HEK293 (cell line): ENCODE results near the gene NGF.

Experiments used
- CTCF ChIA-PET: fragments of 350-600 bp; formaldehyde crosslinking; extraction: SDS; loops from one replicate; lab custom pipeline; 2021; ENCODE audit warnings: antibody characterized with exemption; lab: Yijun Ruan, JAX
- POLR2A ChIA-PET: fragments of 300-600 bp; formaldehyde crosslinking; extraction: SDS; loops from one replicate; lab custom pipeline; 2020; ENCODE audit warnings: antibody characterized with exemption, inconsistent platforms; lab: Yijun Ruan, JAX
- H3K27ac ChIP-seq: fragments of 200-500 bp; sonication (Bioruptor generic); 2 replicates; pipeline ENCODE4 v1.5.1; 2014; ENCODE audit warnings: low read depth, low read length, control low read depth, inconsistent platforms; ENCODE audit errors: extremely low read depth
- H3K36me3 ChIP-seq, 2 experiments: fragments of 200-500 bp in 1 of 2; sonication (Bioruptor generic) in 1 of 2; 1 replicate in 1 of 2; 2 replicates in 1 of 2; pipeline ENCODE4 v1.5.1; 2014 to 2017; ENCODE audit warnings: inconsistent platforms in 2 of 2, low read length in 2 of 2; ENCODE audit not compliant: control insufficient read depth in 2 of 2, insufficient read depth in 1 of 2
- H3K4me1 ChIP-seq: fragments of 200-500 bp; sonication (Bioruptor generic); 2 replicates; pipeline ENCODE4 v1.5.1; 2014; ENCODE audit warnings: mild to moderate bottlenecking, low read length, inconsistent platforms; ENCODE audit not compliant: control insufficient read depth, insufficient read depth
- H3K4me3 ChIP-seq: 2 replicates; pipeline ENCODE4 v1.5.1; 2011; ENCODE audit warnings: low read depth, mild to moderate bottlenecking, control low read depth, low read length, moderate library complexity
- H3K9me3 ChIP-seq: fragments of 200-500 bp; sonication (Bioruptor generic); 2 replicates; pipeline ENCODE4 v1.5.1; 2014; ENCODE audit warnings: low read depth, low read length, inconsistent platforms; ENCODE audit not compliant: control insufficient read depth, insufficient read depth
- HOXA7 ChIP-seq: sonication (generic); formaldehyde crosslinking; IDR thresholded peaks from 2 replicates; pipeline ENCODE4 v1.8.1; 2022; ENCODE audit warnings: missing genetic modification reagents, borderline replicate concordance
- ZBTB20 ChIP-seq: fragments of 450-650 bp; formaldehyde crosslinking; IDR thresholded peaks from 2 replicates; pipeline ENCODE4 v1.5.1; 2016; ENCODE audit warnings: missing biosample characterization, missing genetic modification characterization
- ZBTB48 ChIP-seq: fragments of 450-650 bp; formaldehyde crosslinking; IDR thresholded peaks from 2 replicates; pipeline ENCODE4 v1.5.1; 2016; ENCODE audit warnings: missing biosample characterization, missing genetic modification characterization
- ZFP41 ChIP-seq: fragments of 450-650 bp; formaldehyde crosslinking; IDR thresholded peaks from 2 replicates; pipeline ENCODE4 v1.5.1; 2016; ENCODE audit warnings: missing biosample characterization, missing genetic modification characterization, borderline replicate concordance
- ZNF133 ChIP-seq: fragments of 450-650 bp; formaldehyde crosslinking; IDR thresholded peaks from 2 replicates; pipeline ENCODE4 v1.5.1; 2016; ENCODE audit warnings: missing biosample characterization, missing genetic modification characterization
- ZNF138 ChIP-seq: fragments of 450-650 bp; formaldehyde crosslinking; IDR thresholded peaks from 2 replicates; pipeline ENCODE4 v1.5.1; 2016; ENCODE audit warnings: missing biosample characterization, missing genetic modification characterization, borderline replicate concordance
- ZNF140 ChIP-seq: fragments of 450-650 bp; formaldehyde crosslinking; IDR thresholded peaks from 2 replicates; pipeline ENCODE4 v1.5.1; 2016; ENCODE audit warnings: missing biosample characterization, missing genetic modification characterization
- ZNF16 ChIP-seq: fragments of 450-650 bp; formaldehyde crosslinking; IDR thresholded peaks from 2 replicates; pipeline ENCODE4 v1.5.1; 2016; ENCODE audit warnings: low read depth, missing biosample characterization, missing genetic modification characterization
- ZNF311 ChIP-seq: fragments of 450-650 bp; formaldehyde crosslinking; IDR thresholded peaks from 2 replicates; pipeline ENCODE4 v1.5.1; 2017; ENCODE audit warnings: missing biosample characterization, missing genetic modification characterization, borderline replicate concordance
- ZNF324 ChIP-seq: fragments of 450-650 bp; formaldehyde crosslinking; IDR thresholded peaks from 2 replicates; pipeline ENCODE4 v1.5.1; 2016; ENCODE audit warnings: missing biosample characterization, missing genetic modification characterization
- ZNF37A ChIP-seq: fragments of 450-650 bp; IDR thresholded peaks from 2 replicates; pipeline ENCODE4 v1.5.1; 2018; ENCODE audit warnings: missing biosample characterization, missing genetic modification characterization
- ZNF404 ChIP-seq: fragments of 450-650 bp; formaldehyde crosslinking; IDR thresholded peaks from 2 replicates; pipeline ENCODE4 v1.5.1; 2017; ENCODE audit warnings: missing biosample characterization, missing genetic modification characterization
- ZNF426 ChIP-seq: fragments of 450-650 bp; formaldehyde crosslinking; IDR thresholded peaks from 2 replicates; pipeline ENCODE4 v1.5.1; 2017; ENCODE audit warnings: missing biosample characterization, missing genetic modification characterization, mild to moderate bottlenecking, inconsistent platforms, moderate library complexity
- ZNF510 ChIP-seq: fragments of 450-650 bp; formaldehyde crosslinking; IDR thresholded peaks from 2 replicates; pipeline ENCODE4 v1.5.1; 2018; ENCODE audit warnings: mild to moderate bottlenecking, missing genetic modification characterization, missing biosample characterization; ENCODE audit not compliant: insufficient replicate concordance
- ZNF529 ChIP-seq: fragments of 450-650 bp; formaldehyde crosslinking; IDR thresholded peaks from 2 replicates; pipeline ENCODE4 v1.5.1; 2017; ENCODE audit warnings: missing genetic modification characterization, missing biosample characterization; ENCODE audit not compliant: insufficient replicate concordance
- ZNF585B ChIP-seq: fragments of 450-650 bp; formaldehyde crosslinking; IDR thresholded peaks from 2 replicates; pipeline ENCODE4 v1.5.1; 2016; ENCODE audit warnings: missing biosample characterization, missing genetic modification characterization
- ZNF658 ChIP-seq: fragments of 450-650 bp; formaldehyde crosslinking; IDR thresholded peaks from 2 replicates; pipeline ENCODE4; 2016; ENCODE audit warnings: missing biosample characterization, missing genetic modification characterization
- ZSCAN30 ChIP-seq: fragments of 450-650 bp; IDR thresholded peaks from 2 replicates; pipeline ENCODE4 v1.5.1; 2018; ENCODE audit warnings: missing biosample characterization, mild to moderate bottlenecking, missing genetic modification characterization, moderate library complexity
- TF ChIP-seq, protein P1 (sequence below): fragments of 450-650 bp; formaldehyde crosslinking; IDR thresholded peaks from 2 replicates; pipeline ENCODE4 v1.5.1; 2016; ENCODE audit warnings: missing biosample characterization, missing genetic modification characterization, low read depth
- TF ChIP-seq, protein P2 (sequence below): fragments of 450-650 bp; formaldehyde crosslinking; IDR thresholded peaks from 2 replicates; pipeline ENCODE4 v1.5.1; 2016; ENCODE audit warnings: missing biosample characterization, missing genetic modification characterization, borderline replicate concordance

NGF gene

DNA sequence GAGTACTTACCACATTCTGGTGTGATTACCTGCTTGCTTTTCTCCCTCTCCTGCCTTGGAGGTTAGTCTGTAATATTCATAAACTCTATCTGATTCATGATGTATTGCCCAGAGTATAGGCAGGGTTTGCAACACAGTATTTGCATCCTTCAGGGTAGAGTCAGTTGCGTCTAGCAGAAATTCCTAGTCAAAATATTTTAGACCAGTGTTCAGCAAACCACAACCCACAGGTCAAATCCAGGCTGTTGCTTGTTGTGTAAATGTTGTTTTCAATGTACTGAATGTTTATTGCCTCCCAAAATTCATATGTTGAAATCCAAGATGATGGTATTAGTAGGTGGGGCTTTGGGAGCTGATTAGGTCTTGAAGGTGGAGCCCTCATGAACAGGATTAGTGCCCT is 82.9 kb downstream of the NGF start:
- no peak for TF ChIP-seq ZNF37A (tag by site-specific recombination)
- no peak for TF ChIP-seq ZSCAN30
- TF ChIP-seq, protein P1, sequence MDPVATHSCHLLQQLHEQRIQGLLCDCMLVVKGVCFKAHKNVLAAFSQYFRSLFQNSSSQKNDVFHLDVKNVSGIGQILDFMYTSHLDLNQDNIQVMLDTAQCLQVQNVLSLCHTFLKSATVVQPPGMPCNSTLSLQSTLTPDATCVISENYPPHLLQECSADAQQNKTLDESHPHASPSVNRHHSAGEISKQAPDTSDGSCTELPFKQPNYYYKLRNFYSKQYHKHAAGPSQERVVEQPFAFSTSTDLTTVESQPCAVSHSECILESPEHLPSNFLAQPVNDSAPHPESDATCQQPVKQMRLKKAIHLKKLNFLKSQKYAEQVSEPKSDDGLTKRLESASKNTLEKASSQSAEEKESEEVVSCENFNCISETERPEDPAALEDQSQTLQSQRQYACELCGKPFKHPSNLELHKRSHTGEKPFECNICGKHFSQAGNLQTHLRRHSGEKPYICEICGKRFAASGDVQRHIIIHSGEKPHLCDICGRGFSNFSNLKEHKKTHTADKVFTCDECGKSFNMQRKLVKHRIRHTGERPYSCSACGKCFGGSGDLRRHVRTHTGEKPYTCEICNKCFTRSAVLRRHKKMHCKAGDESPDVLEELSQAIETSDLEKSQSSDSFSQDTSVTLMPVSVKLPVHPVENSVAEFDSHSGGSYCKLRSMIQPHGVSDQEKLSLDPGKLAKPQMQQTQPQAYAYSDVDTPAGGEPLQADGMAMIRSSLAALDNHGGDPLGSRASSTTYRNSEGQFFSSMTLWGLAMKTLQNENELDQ: no peak
- TF ChIP-seq ZFP41 (tag by site-specific recombination): no peak
- TF ChIP-seq HOXA7: no peak
- no peak for TF ChIP-seq ZNF585B (tag by site-specific recombination)
- TF ChIP-seq ZNF311 (tag by site-specific recombination): no peak
- no peak for TF ChIP-seq ZNF324 (tag by site-specific recombination)
- no peak for TF ChIP-seq ZNF658
- ChIA-PET CTCF (interaction anchor here (0.6 kb wide), 1 partner anchor 343 kb away, joined by 3 read pairs; no protein-coding TSS in a partner anchor), POLR2A (no interaction called here)
- Histone ChIP-seq H3K4me1 (no peaks in the 10 kb centered on the region), H3K4me3 (no peak overlapping the region), H3K36me3 (no peaks in the 10 kb centered on the region), H3K9me3 (no peaks in the 10 kb centered on the region; the same call in 1 of the 2 replicates), H3K27ac (no peak overlapping the region)

DNA sequence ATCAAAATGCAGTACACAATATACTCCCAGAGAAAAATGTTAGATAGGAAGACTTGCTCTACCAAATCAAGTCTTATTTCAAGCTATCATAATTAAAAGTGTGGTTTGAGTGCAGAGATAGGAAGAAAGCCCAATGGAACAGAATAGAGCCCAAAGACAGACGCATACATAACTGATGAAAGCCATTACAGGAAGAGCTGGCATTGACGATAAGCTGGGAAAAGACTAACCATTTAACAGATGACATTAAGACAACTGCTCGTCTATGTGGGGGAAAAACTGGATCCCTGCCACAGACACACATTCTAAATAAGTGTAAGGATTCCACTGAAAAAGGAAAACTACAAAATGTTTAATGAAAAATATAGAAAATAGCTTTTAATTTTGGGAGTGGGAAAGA is 85.5 kb downstream of the NGF start:
- H3K9me3 ChIP-seq: no peaks in the 10 kb centered on the region
- ChIA-PET CTCF (no interaction called here), POLR2A (no interaction called here)
- H3K27ac ChIP-seq: no peak overlapping the region
- H3K4me1 ChIP-seq: no peaks in the 10 kb centered on the region
- TF ChIP-seq ZNF16 (tag by site-specific recombination) (no peak), ZNF140 (tag by site-specific recombination) (no peak), ZNF426 (tag by site-specific recombination) (no peak), ZNF138 (tag by site-specific recombination) (no peak), ZBTB20 (tag by site-specific recombination) (no peak), ZNF404 (no peak), ZNF529 (tag by site-specific recombination) (no peak), ZBTB48 (tag by site-specific recombination) (no peak), ZNF510 (tag by site-specific recombination) (no peak), ZNF133 (tag by site-specific recombination) (no peak)
- TF ChIP-seq, protein P2, sequence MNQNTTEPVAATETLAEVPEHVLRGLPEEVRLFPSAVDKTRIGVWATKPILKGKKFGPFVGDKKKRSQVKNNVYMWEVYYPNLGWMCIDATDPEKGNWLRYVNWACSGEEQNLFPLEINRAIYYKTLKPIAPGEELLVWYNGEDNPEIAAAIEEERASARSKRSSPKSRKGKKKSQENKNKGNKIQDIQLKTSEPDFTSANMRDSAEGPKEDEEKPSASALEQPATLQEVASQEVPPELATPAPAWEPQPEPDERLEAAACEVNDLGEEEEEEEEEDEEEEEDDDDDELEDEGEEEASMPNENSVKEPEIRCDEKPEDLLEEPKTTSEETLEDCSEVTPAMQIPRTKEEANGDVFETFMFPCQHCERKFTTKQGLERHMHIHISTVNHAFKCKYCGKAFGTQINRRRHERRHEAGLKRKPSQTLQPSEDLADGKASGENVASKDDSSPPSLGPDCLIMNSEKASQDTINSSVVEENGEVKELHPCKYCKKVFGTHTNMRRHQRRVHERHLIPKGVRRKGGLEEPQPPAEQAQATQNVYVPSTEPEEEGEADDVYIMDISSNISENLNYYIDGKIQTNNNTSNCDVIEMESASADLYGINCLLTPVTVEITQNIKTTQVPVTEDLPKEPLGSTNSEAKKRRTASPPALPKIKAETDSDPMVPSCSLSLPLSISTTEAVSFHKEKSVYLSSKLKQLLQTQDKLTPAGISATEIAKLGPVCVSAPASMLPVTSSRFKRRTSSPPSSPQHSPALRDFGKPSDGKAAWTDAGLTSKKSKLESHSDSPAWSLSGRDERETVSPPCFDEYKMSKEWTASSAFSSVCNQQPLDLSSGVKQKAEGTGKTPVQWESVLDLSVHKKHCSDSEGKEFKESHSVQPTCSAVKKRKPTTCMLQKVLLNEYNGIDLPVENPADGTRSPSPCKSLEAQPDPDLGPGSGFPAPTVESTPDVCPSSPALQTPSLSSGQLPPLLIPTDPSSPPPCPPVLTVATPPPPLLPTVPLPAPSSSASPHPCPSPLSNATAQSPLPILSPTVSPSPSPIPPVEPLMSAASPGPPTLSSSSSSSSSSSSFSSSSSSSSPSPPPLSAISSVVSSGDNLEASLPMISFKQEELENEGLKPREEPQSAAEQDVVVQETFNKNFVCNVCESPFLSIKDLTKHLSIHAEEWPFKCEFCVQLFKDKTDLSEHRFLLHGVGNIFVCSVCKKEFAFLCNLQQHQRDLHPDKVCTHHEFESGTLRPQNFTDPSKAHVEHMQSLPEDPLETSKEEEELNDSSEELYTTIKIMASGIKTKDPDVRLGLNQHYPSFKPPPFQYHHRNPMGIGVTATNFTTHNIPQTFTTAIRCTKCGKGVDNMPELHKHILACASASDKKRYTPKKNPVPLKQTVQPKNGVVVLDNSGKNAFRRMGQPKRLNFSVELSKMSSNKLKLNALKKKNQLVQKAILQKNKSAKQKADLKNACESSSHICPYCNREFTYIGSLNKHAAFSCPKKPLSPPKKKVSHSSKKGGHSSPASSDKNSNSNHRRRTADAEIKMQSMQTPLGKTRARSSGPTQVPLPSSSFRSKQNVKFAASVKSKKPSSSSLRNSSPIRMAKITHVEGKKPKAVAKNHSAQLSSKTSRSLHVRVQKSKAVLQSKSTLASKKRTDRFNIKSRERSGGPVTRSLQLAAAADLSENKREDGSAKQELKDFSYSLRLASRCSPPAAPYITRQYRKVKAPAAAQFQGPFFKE (tag by site-specific recombination): no peak
- no peak overlapping the region for H3K4me3 ChIP-seq
- no peaks in the 10 kb centered on the region for H3K36me3 ChIP-seq
